Measurements from ENCODE around the gene RAB26.
"Not testable (repeated sequence)": the region's sequence is repeated elsewhere in the genome, so short reads cannot be mapped to it uniquely, and the experiment has no call there.

- TF ChIP-seq CTCF, POLR2AphosphoS5, POLR2A (IDR thresholded peaks at IDR 0.05): not testable (repeated sequence)
Measured at GRCh38 chr16:2110332-2111008, 38.0 kb upstream of the RAB26 start.
